ENCODE data around the gene MCU. TPM values are rescaled to one million over a fixed set of nuclear protein-coding genes. Genes with fewer than 3 reads are reported as not detected.

The MCU gene
- total RNA-seq, 1 experiment from 2014 or later: 37.2 TPM

DNA sequence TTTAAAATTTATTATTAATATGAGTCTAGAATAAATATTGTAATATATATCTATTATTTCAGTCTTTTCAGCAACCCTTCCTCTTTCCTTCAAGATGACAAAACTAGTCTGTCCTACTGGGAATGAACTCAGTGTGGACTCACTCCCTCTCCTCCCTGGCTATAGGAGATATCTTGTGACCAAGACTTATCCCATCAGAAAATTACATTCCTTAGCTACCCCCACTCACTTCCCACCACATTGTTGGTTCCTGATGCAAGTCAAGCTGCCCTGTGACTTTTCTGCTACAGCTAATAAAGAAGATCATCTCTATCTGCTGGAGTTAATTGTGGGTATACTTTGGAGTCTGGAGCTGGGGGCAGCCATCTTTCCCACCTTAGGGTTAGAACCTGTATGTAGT, 28.0 kb upstream of the MCU start (continued):
- TF ChIP-seq, protein P1, sequence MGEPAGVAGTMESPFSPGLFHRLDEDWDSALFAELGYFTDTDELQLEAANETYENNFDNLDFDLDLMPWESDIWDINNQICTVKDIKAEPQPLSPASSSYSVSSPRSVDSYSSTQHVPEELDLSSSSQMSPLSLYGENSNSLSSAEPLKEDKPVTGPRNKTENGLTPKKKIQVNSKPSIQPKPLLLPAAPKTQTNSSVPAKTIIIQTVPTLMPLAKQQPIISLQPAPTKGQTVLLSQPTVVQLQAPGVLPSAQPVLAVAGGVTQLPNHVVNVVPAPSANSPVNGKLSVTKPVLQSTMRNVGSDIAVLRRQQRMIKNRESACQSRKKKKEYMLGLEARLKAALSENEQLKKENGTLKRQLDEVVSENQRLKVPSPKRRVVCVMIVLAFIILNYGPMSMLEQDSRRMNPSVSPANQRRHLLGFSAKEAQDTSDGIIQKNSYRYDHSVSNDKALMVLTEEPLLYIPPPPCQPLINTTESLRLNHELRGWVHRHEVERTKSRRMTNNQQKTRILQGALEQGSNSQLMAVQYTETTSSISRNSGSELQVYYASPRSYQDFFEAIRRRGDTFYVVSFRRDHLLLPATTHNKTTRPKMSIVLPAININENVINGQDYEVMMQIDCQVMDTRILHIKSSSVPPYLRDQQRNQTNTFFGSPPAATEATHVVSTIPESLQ (CRISPR knock-in tag; IDR thresholded peaks at IDR 0.05): no peak
- no peak for TF ChIP-seq ELF4 (CRISPR knock-in tag; IDR thresholded peaks at IDR 0.05; ENCODE audit: low read depth)
- no peak for TF ChIP-seq NFYB (CRISPR knock-in tag; conservative IDR thresholded peaks at IDR 0.05; ENCODE audit: low read depth)
- TF ChIP-seq, protein P2, sequence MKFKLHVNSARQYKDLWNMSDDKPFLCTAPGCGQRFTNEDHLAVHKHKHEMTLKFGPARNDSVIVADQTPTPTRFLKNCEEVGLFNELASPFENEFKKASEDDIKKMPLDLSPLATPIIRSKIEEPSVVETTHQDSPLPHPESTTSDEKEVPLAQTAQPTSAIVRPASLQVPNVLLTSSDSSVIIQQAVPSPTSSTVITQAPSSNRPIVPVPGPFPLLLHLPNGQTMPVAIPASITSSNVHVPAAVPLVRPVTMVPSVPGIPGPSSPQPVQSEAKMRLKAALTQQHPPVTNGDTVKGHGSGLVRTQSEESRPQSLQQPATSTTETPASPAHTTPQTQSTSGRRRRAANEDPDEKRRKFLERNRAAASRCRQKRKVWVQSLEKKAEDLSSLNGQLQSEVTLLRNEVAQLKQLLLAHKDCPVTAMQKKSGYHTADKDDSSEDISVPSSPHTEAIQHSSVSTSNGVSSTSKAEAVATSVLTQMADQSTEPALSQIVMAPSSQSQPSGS (CRISPR knock-in tag; IDR thresholded peaks at IDR 0.05; ENCODE audit: borderline replicate concordance, low read depth): no peak
- no peak for TF ChIP-seq ZNF416 (CRISPR knock-in tag; IDR thresholded peaks at IDR 0.05)
- no peak for TF ChIP-seq NR1H2 (CRISPR knock-in tag; IDR thresholded peaks at IDR 0.05)

DNA sequence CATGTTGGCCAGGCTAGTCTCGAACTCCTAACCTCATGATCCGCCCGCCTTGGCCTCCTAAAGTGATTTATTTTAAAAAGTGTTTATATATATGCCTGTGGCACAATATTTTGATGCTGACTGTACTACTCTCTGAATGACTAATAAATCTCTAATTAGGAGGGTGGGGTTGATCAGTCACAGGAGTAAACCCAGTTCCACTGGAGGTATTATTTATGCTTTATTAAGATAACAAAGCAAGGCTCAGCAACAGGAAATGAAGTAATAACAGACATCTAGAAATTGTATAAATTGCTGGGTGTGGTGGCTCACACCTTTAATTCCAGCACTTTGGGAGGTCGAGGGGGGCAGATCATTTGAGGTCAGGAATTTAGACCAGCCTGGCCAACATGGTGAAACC, 26.0 kb upstream of the MCU start:
- POLR2A ChIA-PET: no interaction called here
- Mint-ChIP-seq H3K9me3 (no peaks in the 10 kb centered on the region), H3K4me3 (no peak overlapping the region), H3K36me3 (no peaks in the 10 kb centered on the region), H3K27ac (no peak overlapping the region), H3K27me3 (ENCODE audit: low read depth) (no peaks in the 10 kb centered on the region; the same call in 1 of the 2 replicates), H3K4me1 (no peaks in the 10 kb centered on the region)
- ATAC-seq: no peak
- CTCF ChIA-PET: no interaction called here
- no peak for DNase-seq (ENCODE audit: low spot score)
- no peak for TF ChIP-seq ZNF232 (CRISPR knock-in tag; IDR thresholded peaks at IDR 0.05)
- no peak for TF ChIP-seq ZNF138 (CRISPR knock-in tag; conservative IDR thresholded peaks at IDR 0.05)
- TF ChIP-seq SP1 (CRISPR knock-in tag; conservative IDR thresholded peaks at IDR 0.05): no peak
- TF ChIP-seq ELF4 (CRISPR knock-in tag; IDR thresholded peaks at IDR 0.05; ENCODE audit: low read depth): no peak
- TF ChIP-seq, protein P3, sequence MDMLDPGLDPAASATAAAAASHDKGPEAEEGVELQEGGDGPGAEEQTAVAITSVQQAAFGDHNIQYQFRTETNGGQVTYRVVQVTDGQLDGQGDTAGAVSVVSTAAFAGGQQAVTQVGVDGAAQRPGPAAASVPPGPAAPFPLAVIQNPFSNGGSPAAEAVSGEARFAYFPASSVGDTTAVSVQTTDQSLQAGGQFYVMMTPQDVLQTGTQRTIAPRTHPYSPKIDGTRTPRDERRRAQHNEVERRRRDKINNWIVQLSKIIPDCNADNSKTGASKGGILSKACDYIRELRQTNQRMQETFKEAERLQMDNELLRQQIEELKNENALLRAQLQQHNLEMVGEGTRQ (CRISPR knock-in tag; IDR thresholded peaks at IDR 0.05): no peak

DNA sequence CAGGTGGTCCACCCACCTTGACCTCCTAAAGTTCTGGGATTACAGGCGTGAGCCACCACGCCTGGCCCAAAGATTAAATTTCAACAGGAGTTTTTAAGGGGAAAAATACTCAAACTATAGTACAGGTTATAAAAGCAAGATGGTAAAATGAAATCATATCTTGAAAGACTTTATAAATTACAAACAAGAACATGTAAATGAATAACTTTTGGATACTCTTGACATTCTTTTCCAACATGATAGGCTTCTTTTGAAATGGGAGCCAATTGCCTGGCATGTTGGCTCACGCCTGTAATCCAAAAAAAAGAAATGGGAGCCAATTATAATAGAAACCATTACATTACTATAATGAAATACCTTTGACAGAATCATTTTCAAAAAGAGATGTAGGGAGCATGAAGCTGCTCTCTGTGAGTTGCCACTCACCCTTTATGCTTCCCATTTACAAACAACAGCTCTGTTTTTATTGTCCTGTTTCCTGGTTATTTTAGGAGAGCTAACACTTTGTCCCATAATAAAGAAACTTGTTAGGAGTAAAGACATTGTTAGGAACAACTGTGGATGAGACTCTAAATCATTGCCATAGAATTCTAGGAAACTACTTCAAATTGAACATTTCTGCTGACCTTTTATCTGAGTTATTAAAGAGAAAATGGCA, 24.6 kb upstream of the MCU start:
- Mint-ChIP-seq H3K4me1 (no peaks in the 10 kb centered on the region), H3K27ac (no peak overlapping the region), H3K9me3 (no peaks in the 10 kb centered on the region), H3K4me3 (no peak overlapping the region), H3K36me3 (no peaks in the 10 kb centered on the region), H3K27me3 (ENCODE audit: low read depth) (no peaks in the 10 kb centered on the region; the same call in 1 of the 2 replicates)
- DNase-seq (ENCODE audit: low spot score) (no peak), ATAC-seq (no peak)
- CTCF ChIA-PET: no interaction called here
- POLR2A ChIA-PET: no interaction called here
- TF ChIP-seq RORB (CRISPR knock-in tag; IDR thresholded peaks at IDR 0.05) (no peak), ZNF671 (CRISPR knock-in tag; IDR thresholded peaks at IDR 0.05) (no peak), FOXJ3 (CRISPR knock-in tag; IDR thresholded peaks at IDR 0.05; ENCODE audit: borderline replicate concordance) (no peak), PRRX2 (CRISPR knock-in tag; IDR thresholded peaks at IDR 0.05) (no peak), JAZF1 (CRISPR knock-in tag; IDR thresholded peaks at IDR 0.05) (no peak), SOX15 (CRISPR knock-in tag; IDR thresholded peaks at IDR 0.05) (no peak), SMAD3 (CRISPR knock-in tag; IDR thresholded peaks at IDR 0.05; ENCODE audit: borderline replicate concordance) (no peak), SMAD4 (CRISPR knock-in tag; IDR thresholded peaks at IDR 0.05) (no peak)
- TF ChIP-seq, protein P4, sequence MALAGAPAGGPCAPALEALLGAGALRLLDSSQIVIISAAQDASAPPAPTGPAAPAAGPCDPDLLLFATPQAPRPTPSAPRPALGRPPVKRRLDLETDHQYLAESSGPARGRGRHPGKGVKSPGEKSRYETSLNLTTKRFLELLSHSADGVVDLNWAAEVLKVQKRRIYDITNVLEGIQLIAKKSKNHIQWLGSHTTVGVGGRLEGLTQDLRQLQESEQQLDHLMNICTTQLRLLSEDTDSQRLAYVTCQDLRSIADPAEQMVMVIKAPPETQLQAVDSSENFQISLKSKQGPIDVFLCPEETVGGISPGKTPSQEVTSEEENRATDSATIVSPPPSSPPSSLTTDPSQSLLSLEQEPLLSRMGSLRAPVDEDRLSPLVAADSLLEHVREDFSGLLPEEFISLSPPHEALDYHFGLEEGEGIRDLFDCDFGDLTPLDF (CRISPR knock-in tag; IDR thresholded peaks at IDR 0.05): no peak
- TF ChIP-seq, protein P5, sequence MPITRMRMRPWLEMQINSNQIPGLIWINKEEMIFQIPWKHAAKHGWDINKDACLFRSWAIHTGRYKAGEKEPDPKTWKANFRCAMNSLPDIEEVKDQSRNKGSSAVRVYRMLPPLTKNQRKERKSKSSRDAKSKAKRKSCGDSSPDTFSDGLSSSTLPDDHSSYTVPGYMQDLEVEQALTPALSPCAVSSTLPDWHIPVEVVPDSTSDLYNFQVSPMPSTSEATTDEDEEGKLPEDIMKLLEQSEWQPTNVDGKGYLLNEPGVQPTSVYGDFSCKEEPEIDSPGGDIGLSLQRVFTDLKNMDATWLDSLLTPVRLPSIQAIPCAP (CRISPR knock-in tag; IDR thresholded peaks at IDR 0.05): no peak
- TF ChIP-seq, protein P6, sequence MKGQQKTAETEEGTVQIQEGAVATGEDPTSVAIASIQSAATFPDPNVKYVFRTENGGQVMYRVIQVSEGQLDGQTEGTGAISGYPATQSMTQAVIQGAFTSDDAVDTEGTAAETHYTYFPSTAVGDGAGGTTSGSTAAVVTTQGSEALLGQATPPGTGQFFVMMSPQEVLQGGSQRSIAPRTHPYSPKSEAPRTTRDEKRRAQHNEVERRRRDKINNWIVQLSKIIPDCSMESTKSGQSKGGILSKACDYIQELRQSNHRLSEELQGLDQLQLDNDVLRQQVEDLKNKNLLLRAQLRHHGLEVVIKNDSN (CRISPR knock-in tag; IDR thresholded peaks at IDR 0.05): no peak
- TF ChIP-seq, protein P7, sequence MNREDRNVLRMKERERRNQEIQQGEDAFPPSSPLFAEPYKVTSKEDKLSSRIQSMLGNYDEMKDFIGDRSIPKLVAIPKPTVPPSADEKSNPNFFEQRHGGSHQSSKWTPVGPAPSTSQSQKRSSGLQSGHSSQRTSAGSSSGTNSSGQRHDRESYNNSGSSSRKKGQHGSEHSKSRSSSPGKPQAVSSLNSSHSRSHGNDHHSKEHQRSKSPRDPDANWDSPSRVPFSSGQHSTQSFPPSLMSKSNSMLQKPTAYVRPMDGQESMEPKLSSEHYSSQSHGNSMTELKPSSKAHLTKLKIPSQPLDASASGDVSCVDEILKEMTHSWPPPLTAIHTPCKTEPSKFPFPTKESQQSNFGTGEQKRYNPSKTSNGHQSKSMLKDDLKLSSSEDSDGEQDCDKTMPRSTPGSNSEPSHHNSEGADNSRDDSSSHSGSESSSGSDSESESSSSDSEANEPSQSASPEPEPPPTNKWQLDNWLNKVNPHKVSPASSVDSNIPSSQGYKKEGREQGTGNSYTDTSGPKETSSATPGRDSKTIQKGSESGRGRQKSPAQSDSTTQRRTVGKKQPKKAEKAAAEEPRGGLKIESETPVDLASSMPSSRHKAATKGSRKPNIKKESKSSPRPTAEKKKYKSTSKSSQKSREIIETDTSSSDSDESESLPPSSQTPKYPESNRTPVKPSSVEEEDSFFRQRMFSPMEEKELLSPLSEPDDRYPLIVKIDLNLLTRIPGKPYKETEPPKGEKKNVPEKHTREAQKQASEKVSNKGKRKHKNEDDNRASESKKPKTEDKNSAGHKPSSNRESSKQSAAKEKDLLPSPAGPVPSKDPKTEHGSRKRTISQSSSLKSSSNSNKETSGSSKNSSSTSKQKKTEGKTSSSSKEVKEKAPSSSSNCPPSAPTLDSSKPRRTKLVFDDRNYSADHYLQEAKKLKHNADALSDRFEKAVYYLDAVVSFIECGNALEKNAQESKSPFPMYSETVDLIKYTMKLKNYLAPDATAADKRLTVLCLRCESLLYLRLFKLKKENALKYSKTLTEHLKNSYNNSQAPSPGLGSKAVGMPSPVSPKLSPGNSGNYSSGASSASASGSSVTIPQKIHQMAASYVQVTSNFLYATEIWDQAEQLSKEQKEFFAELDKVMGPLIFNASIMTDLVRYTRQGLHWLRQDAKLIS (CRISPR knock-in tag; IDR thresholded peaks at IDR 0.05; ENCODE audit: borderline replicate concordance): no peak
